ENCODE results near the gene SLC35E2B.
"Not testable (repeated sequence)": the region's sequence is repeated elsewhere in the genome, so short reads cannot be mapped to it uniquely, and the experiment has no call there.

SLC35E2B gene

DNA sequence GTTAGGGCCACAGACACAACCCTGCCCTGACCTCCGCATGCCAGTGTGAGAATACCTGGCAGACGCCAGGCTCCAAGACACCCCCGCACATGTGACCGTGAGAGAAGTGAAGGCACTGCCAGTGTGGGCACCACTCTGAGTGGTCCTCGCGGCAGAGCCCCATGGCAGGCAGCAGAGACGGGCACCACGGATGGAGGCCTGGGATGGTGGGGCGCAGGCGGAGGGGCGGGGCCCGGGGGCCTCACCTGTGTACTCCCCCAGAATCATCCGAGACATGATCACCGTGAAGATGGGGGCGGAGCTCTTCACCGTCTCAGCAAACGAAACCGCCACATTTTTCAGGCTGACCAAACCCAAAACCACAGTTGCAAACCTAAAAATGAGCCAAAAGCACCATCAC, 17.4 kb downstream of the SLC35E2B start:
- ATAC-seq, result not testable (repeated sequence)

- not testable (repeated sequence) for ATAC-seq
Measured at GRCh38 chr1:1674806-1675205, 17.8 kb downstream of the SLC35E2B start.

DNA sequence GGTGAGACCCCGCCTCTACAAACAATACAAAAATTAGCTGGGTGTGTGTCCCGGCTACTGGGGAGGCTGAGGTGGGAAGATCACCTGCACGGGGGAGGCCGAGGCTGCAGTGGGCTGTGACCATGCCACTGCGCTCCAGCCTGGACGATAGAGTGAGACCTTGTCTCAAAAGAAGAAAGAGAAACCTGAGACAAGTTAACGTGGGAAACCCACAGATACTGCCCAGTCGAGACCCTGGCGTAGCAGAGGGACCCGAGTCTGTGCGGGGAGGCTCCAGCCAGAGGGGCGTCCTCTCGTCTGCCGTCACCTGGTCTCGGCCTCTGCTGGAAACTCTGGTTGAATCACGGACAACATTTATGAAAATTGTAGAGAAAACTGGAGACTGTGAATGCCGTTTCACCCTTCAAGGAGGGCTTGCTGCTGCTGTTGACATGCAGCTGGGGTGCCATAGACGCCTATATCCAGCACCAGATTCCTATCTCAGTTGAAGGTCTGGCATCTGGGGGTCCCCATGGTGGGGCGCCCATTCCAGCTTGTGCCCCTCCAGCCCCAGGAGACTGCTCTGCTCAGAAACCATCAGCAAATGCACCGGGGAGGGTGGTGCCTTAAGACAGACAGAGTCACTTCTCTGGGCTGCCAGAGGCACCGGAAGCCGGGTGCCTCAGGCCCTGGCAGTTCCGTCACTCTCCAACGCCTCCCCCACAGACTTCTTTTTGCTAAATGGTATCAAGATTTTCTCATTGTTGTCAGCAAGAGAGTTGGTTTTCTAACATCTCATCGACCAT, 20.2 kb downstream of the SLC35E2B start:
- no peak for ATAC-seq
- TF ChIP-seq PATZ1 (CRISPR knock-in tag; IDR thresholded peaks at IDR 0.05; ENCODE audit: borderline replicate concordance), result no peak
- no peak for TF ChIP-seq ZNF70 (CRISPR knock-in tag; IDR thresholded peaks at IDR 0.05)
- TF ChIP-seq TSHZ2 (CRISPR knock-in tag; IDR thresholded peaks at IDR 0.05), result no peak
- no peak for TF ChIP-seq ZFP3 (CRISPR knock-in tag; IDR thresholded peaks at IDR 0.05)
- no peak for TF ChIP-seq BACH2 (CRISPR knock-in tag; IDR thresholded peaks at IDR 0.05; ENCODE audit: borderline replicate concordance)
- TF ChIP-seq TCF4 (CRISPR knock-in tag; IDR thresholded peaks at IDR 0.05; ENCODE audit: borderline replicate concordance), result no peak
- TF ChIP-seq ISL1 (CRISPR knock-in tag; IDR thresholded peaks at IDR 0.05), result no peak
- TF ChIP-seq OSR1 (CRISPR knock-in tag; IDR thresholded peaks at IDR 0.05), result no peak
- TF ChIP-seq PPARA (CRISPR knock-in tag; IDR thresholded peaks at IDR 0.05; ENCODE audit: borderline replicate concordance), result no peak

GRCh38 chr1:1671365-1672119, 21.1 kb downstream of the SLC35E2B start:
- no peak for ATAC-seq
- TF ChIP-seq ISL1 (CRISPR knock-in tag; IDR thresholded peaks at IDR 0.05) (no peak), PPARA (CRISPR knock-in tag; IDR thresholded peaks at IDR 0.05; ENCODE audit: borderline replicate concordance) (no peak), RARB (CRISPR knock-in tag; IDR thresholded peaks at IDR 0.05) (no peak), SNAI2 (CRISPR knock-in tag; IDR thresholded peaks at IDR 0.05) (no peak)
- TF ChIP-seq, protein P1, sequence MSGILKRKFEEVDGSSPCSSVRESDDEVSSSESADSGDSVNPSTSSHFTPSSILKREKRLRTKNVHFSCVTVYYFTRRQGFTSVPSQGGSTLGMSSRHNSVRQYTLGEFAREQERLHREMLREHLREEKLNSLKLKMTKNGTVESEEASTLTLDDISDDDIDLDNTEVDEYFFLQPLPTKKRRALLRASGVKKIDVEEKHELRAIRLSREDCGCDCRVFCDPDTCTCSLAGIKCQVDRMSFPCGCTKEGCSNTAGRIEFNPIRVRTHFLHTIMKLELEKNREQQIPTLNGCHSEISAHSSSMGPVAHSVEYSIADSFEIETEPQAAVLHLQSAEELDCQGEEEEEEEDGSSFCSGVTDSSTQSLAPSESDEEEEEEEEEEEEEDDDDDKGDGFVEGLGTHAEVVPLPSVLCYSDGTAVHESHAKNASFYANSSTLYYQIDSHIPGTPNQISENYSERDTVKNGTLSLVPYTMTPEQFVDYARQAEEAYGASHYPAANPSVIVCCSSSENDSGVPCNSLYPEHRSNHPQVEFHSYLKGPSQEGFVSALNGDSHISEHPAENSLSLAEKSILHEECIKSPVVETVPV (CRISPR knock-in tag; IDR thresholded peaks at IDR 0.05), result no peak

- TF ChIP-seq CSDC2 (CRISPR knock-in tag; IDR thresholded peaks at IDR 0.05), result no peak
- no peak for TF ChIP-seq SNAI2 (CRISPR knock-in tag; IDR thresholded peaks at IDR 0.05)
- TF ChIP-seq TOX (CRISPR knock-in tag; IDR thresholded peaks at IDR 0.05; ENCODE audit: borderline replicate concordance), result no peak
- no peak for TF ChIP-seq ARNTL (CRISPR knock-in tag; IDR thresholded peaks at IDR 0.05; ENCODE audit: borderline replicate concordance, low read depth)
- TF ChIP-seq OSR1 (CRISPR knock-in tag; IDR thresholded peaks at IDR 0.05), result no peak
Measured at GRCh38 chr1:1670866-1671265, 21.7 kb downstream of the SLC35E2B start.

More at GRCh38 chr1:1670866-1671265, 21.7 kb downstream of the SLC35E2B start:
- no peak for ATAC-seq

Measured in SK-N-SH treated with all-trans-retinoic acid at 6 μM for 48 hours (cell line).